Measurements from ENCODE around the gene IL21R.

DNA sequence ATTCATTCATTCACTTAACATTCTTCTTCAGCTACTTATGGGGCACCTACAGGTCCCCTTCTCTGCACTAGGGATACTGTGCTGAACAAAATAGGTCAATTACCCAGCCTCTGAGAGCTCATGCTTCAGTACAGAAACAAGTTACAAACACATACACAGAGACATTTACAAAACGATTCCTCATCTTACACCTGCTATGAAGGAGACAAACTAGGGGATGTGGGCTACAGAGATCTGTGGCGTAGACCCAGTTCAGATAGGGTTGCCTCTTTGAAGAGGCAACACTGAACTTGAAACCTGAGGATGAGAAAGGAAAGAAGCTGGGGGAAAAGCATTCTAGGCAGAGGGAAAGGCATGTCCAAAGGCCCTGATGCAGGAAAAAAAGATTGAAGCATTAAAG, 5.2 kb downstream of the IL21R start:
- TF ChIP-seq, protein P1, sequence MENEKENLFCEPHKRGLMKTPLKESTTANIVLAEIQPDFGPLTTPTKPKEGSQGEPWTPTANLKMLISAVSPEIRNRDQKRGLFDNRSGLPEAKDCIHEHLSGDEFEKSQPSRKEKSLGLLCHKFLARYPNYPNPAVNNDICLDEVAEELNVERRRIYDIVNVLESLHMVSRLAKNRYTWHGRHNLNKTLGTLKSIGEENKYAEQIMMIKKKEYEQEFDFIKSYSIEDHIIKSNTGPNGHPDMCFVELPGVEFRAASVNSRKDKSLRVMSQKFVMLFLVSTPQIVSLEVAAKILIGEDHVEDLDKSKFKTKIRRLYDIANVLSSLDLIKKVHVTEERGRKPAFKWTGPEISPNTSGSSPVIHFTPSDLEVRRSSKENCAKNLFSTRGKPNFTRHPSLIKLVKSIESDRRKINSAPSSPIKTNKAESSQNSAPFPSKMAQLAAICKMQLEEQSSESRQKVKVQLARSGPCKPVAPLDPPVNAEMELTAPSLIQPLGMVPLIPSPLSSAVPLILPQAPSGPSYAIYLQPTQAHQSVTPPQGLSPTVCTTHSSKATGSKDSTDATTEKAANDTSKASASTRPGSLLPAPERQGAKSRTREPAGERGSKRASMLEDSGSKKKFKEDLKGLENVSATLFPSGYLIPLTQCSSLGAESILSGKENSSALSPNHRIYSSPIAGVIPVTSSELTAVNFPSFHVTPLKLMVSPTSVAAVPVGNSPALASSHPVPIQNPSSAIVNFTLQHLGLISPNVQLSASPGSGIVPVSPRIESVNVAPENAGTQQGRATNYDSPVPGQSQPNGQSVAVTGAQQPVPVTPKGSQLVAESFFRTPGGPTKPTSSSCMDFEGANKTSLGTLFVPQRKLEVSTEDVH (IDR thresholded peaks at IDR 0.05; ENCODE audit: low read depth, partially characterized antibody) = no peak
- TF ChIP-seq NR2C2 (IDR thresholded peaks at IDR 0.05; ENCODE audit: borderline replicate concordance, control insufficient read depth, insufficient read length, low read depth) (no peak), POLR2A (IDR thresholded peaks at IDR 0.05; ENCODE audit: low read depth, low read length) (no peak; the same call in 1 of the 2 replicates), HDGF (IDR thresholded peaks at IDR 0.05) (no peak), TCF7 (IDR thresholded peaks at IDR 0.05; ENCODE audit: borderline replicate concordance) (no peak), CTCF (IDR thresholded peaks at IDR 0.05 in 2 of 3, conservative IDR thresholded peaks at IDR 0.05 in 1 of 3; ENCODE audit: control insufficient read depth in 2 of 3, extremely low read depth in 1 of 3, insufficient read depth in 1 of 3, low read depth in 3 of 3, low read length in 3 of 3) (no peak), CREM (IDR thresholded peaks at IDR 0.05; ENCODE audit: low read depth) (no peak)
- TF ChIP-seq, protein P2, sequence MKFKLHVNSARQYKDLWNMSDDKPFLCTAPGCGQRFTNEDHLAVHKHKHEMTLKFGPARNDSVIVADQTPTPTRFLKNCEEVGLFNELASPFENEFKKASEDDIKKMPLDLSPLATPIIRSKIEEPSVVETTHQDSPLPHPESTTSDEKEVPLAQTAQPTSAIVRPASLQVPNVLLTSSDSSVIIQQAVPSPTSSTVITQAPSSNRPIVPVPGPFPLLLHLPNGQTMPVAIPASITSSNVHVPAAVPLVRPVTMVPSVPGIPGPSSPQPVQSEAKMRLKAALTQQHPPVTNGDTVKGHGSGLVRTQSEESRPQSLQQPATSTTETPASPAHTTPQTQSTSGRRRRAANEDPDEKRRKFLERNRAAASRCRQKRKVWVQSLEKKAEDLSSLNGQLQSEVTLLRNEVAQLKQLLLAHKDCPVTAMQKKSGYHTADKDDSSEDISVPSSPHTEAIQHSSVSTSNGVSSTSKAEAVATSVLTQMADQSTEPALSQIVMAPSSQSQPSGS (IDR thresholded peaks at IDR 0.05; ENCODE audit: low read length) = no peak
